Breast epithelium (tissue), 3 donors: ENCODE results near the gene SIGMAR1.

ENCODE experiments used
- CTCF ChIP-seq, 3 donors: fragments of 450-650 bp; IDR thresholded peaks; one replicate each; pipeline ENCODE4 v1.5.1; 2016 to 2017; ENCODE audit warnings: antibody characterized with exemption in 3 of 3, mild to moderate bottlenecking in 3 of 3, moderate library complexity in 3 of 3
- POLR2A ChIP-seq: fragments of 450-650 bp; IDR thresholded peaks from one replicate; pipeline ENCODE4 v1.6.1; 2016; ENCODE audit warnings: antibody characterized with exemption, mild to moderate bottlenecking, moderate library complexity

- TF ChIP-seq CTCF (IDR thresholded peaks at IDR 0.05) = no peak
- TF ChIP-seq POLR2A = no peak
Observed at GRCh38 chr9:34651876-34652601, 14.5 kb upstream of the SIGMAR1 start, which contains the start of gene IL11RA.
